HepG2 (cell line): Measurements from ENCODE around the gene SEC61A2. TPM values are rescaled to one million over a fixed set of nuclear protein-coding genes. Genes with fewer than 3 reads are reported as not detected.

Source experiments
- ATF6 ChIP-seq: sonication (generic); formaldehyde crosslinking; conservative IDR thresholded peaks from 2 replicates; pipeline ENCODE4 v1.4.0; 2020; ENCODE audit warnings: missing genetic modification reagents
- CHD2 ChIP-seq: IDR thresholded peaks from 2 replicates; pipeline ENCODE4 v1.6.1; 2011; ENCODE audit warnings: low read depth, low read length, improper control_type of control experiment
- EEA1 ChIP-seq: sonication (generic); formaldehyde crosslinking; IDR thresholded peaks from 2 replicates; pipeline ENCODE4 v1.5.1; 2020; ENCODE audit warnings: mild to moderate bottlenecking, missing genetic modification reagents, borderline replicate concordance
- ELF1 ChIP-seq: sonication (generic); formaldehyde crosslinking; IDR thresholded peaks from 2 replicates; pipeline ENCODE4 v1.4.0; 2020; ENCODE audit warnings: missing genetic modification reagents
- JARID2 ChIP-seq: sonication (generic); formaldehyde crosslinking; IDR thresholded peaks from 2 replicates; pipeline ENCODE4 v1.8.1; 2023; ENCODE audit warnings: missing genetic modification reagents, inconsistent platforms; ENCODE audit not compliant: insufficient replicate concordance
- JUND ChIP-seq: sonication (generic); formaldehyde crosslinking; IDR thresholded peaks from 2 replicates; pipeline ENCODE4 v1.8.0; 2022; ENCODE audit warnings: mild to moderate bottlenecking, missing genetic modification reagents
- KDM1A ChIP-seq: IDR thresholded peaks from 2 replicates; pipeline ENCODE4 v1.6.1; 2016; ENCODE audit warnings: missing compliant biosample characterization
- KDM3A ChIP-seq: IDR thresholded peaks from 2 replicates; pipeline ENCODE4 v1.6.1; 2018; ENCODE audit warnings: low read depth, missing compliant biosample characterization
- MAFF ChIP-seq: IDR thresholded peaks from 2 replicates; pipeline ENCODE4 v1.6.1; 2011; ENCODE audit warnings: low read depth, low read length, improper control_type of control experiment
- NFE2L1 ChIP-seq: sonication (generic); formaldehyde crosslinking; IDR thresholded peaks from 2 replicates; pipeline ENCODE4 v1.4.0; 2020; ENCODE audit warnings: missing genetic modification reagents, mild to moderate bottlenecking, borderline replicate concordance
- NFYB ChIP-seq: sonication (generic); formaldehyde crosslinking; IDR thresholded peaks from 2 replicates; pipeline ENCODE4 v1.4.0; 2020; ENCODE audit warnings: missing genetic modification reagents
- RFX5 ChIP-seq: IDR thresholded peaks from 2 replicates; pipeline ENCODE4 v1.6.1; 2011; ENCODE audit warnings: low read depth, low read length, improper control_type of control experiment
- SKI ChIP-seq: fragments of 450-650 bp; IDR thresholded peaks from one replicate; pipeline ENCODE4 v1.6.1; 2018; ENCODE audit warnings: mild to moderate bottlenecking; ENCODE audit not compliant: partially characterized antibody
- THAP9 ChIP-seq: sonication (generic); formaldehyde crosslinking; IDR thresholded peaks from 2 replicates; pipeline ENCODE4; 2020; ENCODE audit warnings: missing genetic modification reagents, mild to moderate bottlenecking, borderline replicate concordance
- ZBTB49 ChIP-seq: sonication (generic); formaldehyde crosslinking; IDR thresholded peaks from 2 replicates; pipeline ENCODE4 v1.4.0; 2020; ENCODE audit warnings: missing genetic modification reagents, borderline replicate concordance
- ZNF546 ChIP-seq: sonication (generic); formaldehyde crosslinking; conservative IDR thresholded peaks from 2 replicates; pipeline ENCODE4 v1.8.1; 2023; ENCODE audit warnings: mild to moderate bottlenecking, missing genetic modification reagents
- ZNF619 ChIP-seq: sonication (generic); formaldehyde crosslinking; IDR thresholded peaks from 2 replicates; pipeline ENCODE4 v1.4.0; 2020; ENCODE audit warnings: mild to moderate bottlenecking, missing genetic modification reagents
- ZNF644 ChIP-seq: IDR thresholded peaks from 2 replicates; pipeline ENCODE4 v1.6.1; 2016; ENCODE audit warnings: low read depth
- polyA plus RNA-seq, 8 experiments: library from polyadenylated mRNA; depleted of rRNA in 3 of 8; stranded (reverse) in 7 of 8; unstranded in 1 of 8; fragments of >200 nt; fragmentation: Illumina TruSeq in 4 of 8; extraction: Trizol in 4 of 8; gene quantifications; 2 replicates each; pipeline versions ENCODE4 v1.2.1 to v1.2.3, GENCODE V29; 2011 to 2016; ENCODE audit warnings: low read depth in 4 of 8, missing spikeins in 1 of 8, mixed read lengths in 1 of 8; ENCODE audit not compliant: insufficient read depth in 1 of 8
- total RNA-seq, 5 experiments: library from RNA; depleted of rRNA; stranded (reverse); fragments of >200 nt; fragmentation: Illumina TruSeq; extraction: Trizol; gene quantifications; 2 replicates each; pipeline ENCODE4 v1.2.3, GENCODE V29; 2016; ENCODE audit warnings: low read depth in 1 of 5
- TF ChIP-seq, protein P1 (sequence below): sonication (generic); formaldehyde crosslinking; IDR thresholded peaks from 2 replicates; pipeline ENCODE4 v1.5.1; 2020; ENCODE audit warnings: missing genetic modification reagents, mild to moderate bottlenecking, borderline replicate concordance

SEC61A2 gene
- total and polyA plus RNA-seq, 2 of the 13 experiments (the other 11 are each of a cell fraction or from before 2014, with no cell fraction given): 5.5 to 7.4 TPM

DNA sequence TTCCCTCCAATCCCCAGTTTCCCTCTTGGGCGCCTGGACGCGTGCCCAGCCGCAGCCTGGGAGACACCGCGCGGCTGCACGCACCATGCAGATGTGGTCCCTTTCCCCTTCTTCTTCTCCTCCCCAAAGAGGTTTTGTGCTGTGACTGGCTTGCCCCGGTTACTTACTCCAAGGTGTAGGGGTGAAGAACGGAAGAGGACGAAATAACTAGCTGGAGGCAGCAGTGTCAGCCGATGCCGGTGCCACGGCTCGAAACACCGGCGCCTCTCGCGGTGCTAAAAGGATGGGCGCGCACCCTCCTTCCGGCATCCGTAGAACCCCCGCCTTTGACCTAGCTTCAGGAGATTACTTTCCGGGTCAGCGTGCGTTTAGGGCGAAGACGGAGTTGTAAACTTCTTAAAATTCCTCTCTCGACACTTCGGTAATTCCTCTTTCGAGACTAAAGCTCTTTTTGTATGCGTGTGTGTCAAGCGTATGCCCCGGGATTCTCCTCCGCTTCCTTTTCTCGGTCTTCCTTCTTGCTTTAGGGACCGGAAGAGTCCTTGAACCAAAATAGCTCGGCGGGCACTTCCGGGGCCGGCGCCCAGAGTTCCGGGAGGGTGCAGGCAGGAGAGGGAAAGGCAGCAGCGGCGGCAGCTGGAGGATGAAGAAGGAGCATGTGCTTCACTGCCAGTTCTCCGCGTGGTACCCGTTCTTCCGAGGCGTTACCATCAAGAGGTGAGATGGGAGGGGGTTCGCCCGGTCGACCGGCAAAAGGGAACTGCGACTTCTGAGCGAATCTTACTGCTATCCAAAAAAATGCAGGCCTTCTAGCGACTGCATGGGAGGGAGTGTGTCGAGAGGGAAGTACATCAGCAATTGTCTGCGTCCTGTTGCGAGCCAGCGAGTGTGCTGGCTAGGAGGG, 66.4 kb downstream of the SEC61A2 start, which contains the start of the genes CDC123 and NUDT5 (continued):
- TF ChIP-seq ATF6 (CRISPR knock-in tag): 0 out of 2 replicates have a peak, but pooled peaks have one; percentile 21
- no peak for TF ChIP-seq ZNF546
- TF ChIP-seq NFE2L1 (CRISPR knock-in tag): no peak
- peak; percentile 91 for TF ChIP-seq ELF1 (CRISPR knock-in tag)
- TF ChIP-seq KDM3A (CRISPR knock-in tag): 0 out of 2 replicates have a peak, but pooled peaks have one; percentile 12
- peak; percentile 27; the same call in 1 of the 2 replicates for TF ChIP-seq ZBTB49 (CRISPR knock-in tag)
- TF ChIP-seq ZNF644 (CRISPR knock-in tag): no peak
- no peak for TF ChIP-seq SKI
- no peak; the same call in 1 of the 2 replicates for TF ChIP-seq KDM1A (CRISPR knock-in tag)
- TF ChIP-seq THAP9: peak; percentile 91; the same call in 1 of the 2 replicates
- TF ChIP-seq MAFF: 0 out of 2 replicates have a peak, but pooled peaks have one; percentile 17
- peak; percentile 31; the same call in 1 of the 2 replicates for TF ChIP-seq RFX5
- peak; percentile 92 for TF ChIP-seq CHD2
- TF ChIP-seq JUND: no peak
- TF ChIP-seq JARID2 (CRISPR knock-in tag): peak; percentile 64
- TF ChIP-seq, protein P1, sequence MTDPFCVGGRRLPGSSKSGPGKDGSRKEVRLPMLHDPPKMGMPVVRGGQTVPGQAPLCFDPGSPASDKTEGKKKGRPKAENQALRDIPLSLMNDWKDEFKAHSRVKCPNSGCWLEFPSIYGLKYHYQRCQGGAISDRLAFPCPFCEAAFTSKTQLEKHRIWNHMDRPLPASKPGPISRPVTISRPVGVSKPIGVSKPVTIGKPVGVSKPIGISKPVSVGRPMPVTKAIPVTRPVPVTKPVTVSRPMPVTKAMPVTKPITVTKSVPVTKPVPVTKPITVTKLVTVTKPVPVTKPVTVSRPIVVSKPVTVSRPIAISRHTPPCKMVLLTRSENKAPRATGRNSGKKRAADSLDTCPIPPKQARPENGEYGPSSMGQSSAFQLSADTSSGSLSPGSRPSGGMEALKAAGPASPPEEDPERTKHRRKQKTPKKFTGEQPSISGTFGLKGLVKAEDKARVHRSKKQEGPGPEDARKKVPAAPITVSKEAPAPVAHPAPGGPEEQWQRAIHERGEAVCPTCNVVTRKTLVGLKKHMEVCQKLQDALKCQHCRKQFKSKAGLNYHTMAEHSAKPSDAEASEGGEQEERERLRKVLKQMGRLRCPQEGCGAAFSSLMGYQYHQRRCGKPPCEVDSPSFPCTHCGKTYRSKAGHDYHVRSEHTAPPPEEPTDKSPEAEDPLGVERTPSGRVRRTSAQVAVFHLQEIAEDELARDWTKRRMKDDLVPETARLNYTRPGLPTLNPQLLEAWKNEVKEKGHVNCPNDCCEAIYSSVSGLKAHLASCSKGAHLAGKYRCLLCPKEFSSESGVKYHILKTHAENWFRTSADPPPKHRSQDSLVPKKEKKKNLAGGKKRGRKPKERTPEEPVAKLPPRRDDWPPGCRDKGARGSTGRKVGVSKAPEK (CRISPR knock-in tag): no peak
- TF ChIP-seq EEA1 (CRISPR knock-in tag): peak; percentile 82; the same call in 1 of the 2 replicates
- TF ChIP-seq NFYB (CRISPR knock-in tag): no peak
- no peak for TF ChIP-seq ZNF619 (CRISPR knock-in tag)
